CD8-positive, alpha-beta memory T cell (primary cell): ENCODE data around the gene DDHD1. TPM values are rescaled to one million over a fixed set of nuclear protein-coding genes. Genes with fewer than 3 reads are reported as not detected.

Source experiments
- CTCF ChIA-PET: fragments of 350-600 bp; sonication (Branson Sonifier 250); formaldehyde crosslinking; loops from one replicate; lab custom pipeline; 2021; ENCODE audit warnings: antibody characterized with exemption; lab: Charles Lee
- POLR2A ChIA-PET: fragments of 350-600 bp; sonication (Branson Sonifier 250); formaldehyde crosslinking; loops from one replicate; lab custom pipeline; 2021; ENCODE audit warnings: antibody characterized with exemption; lab: Charles Lee
- DNase-seq, 5 donors: peaks; one replicate each; pipeline versions ENCODE4 v3.0.0 to v3.0.0-alpha.2; 2020 to 2022; ENCODE audit warnings: mixed read lengths in 1 of 5
- H3K27ac ChIP-seq: one replicate; pipeline ENCODE4 v1.7.0; 2013; ENCODE audit warnings: low read depth, mild to moderate bottlenecking, low read length, moderate library complexity
- H3K27me3 ChIP-seq: 2 replicates; pipeline ENCODE4 v1.7.0; 2013; ENCODE audit warnings: low read length, mild to moderate bottlenecking; ENCODE audit not compliant: insufficient read depth, poor library complexity, severe bottlenecking
- H3K36me3 ChIP-seq: 2 replicates; pipeline ENCODE4 v1.7.0; 2013; ENCODE audit warnings: mild to moderate bottlenecking, low read length, moderate library complexity; ENCODE audit not compliant: insufficient read depth
- H3K4me1 ChIP-seq: 2 replicates; pipeline ENCODE4 v1.7.0; 2013; ENCODE audit warnings: mild to moderate bottlenecking, low read length, moderate library complexity; ENCODE audit not compliant: insufficient read depth
- H3K4me3 ChIP-seq: 2 replicates; pipeline ENCODE4 v1.7.0; 2013; ENCODE audit warnings: mild to moderate bottlenecking, low read length
- H3K9me3 ChIP-seq: 2 replicates; pipeline ENCODE4 v1.7.0; 2013; ENCODE audit warnings: mild to moderate bottlenecking, low read length
- H3K27ac Mint-ChIP-seq, 8 donors: one replicate each; pipeline ENCODE4 v1.8.0; 2020 to 2021; ENCODE audit warnings: mixed read lengths in 8 of 8, mild to moderate bottlenecking in 6 of 8, inconsistent platforms in 3 of 8, moderate library complexity in 3 of 8
- H3K27me3 Mint-ChIP-seq, 2 donors: one replicate each; pipeline ENCODE4 v1.8.0; 2020 to 2021; ENCODE audit warnings: mixed read lengths in 2 of 2, mild to moderate bottlenecking in 1 of 2, moderate library complexity in 1 of 2
- H3K36me3 Mint-ChIP-seq, 3 donors: one replicate each; pipeline ENCODE4 v1.8.0; 2020 to 2021; ENCODE audit warnings: mixed read lengths in 3 of 3, inconsistent platforms in 1 of 3, mild to moderate bottlenecking in 1 of 3
- H3K4me1 Mint-ChIP-seq, 3 donors: one replicate each; pipeline ENCODE4 v1.8.0; 2020 to 2021; ENCODE audit warnings: mixed read lengths in 3 of 3, inconsistent platforms in 1 of 3, mild to moderate bottlenecking in 1 of 3
- H3K4me3 Mint-ChIP-seq, 7 donors: one replicate each; pipeline ENCODE4 v1.8.0; 2020 to 2021; ENCODE audit warnings: mixed read lengths in 7 of 7, mild to moderate bottlenecking in 6 of 7, moderate library complexity in 4 of 7, inconsistent platforms in 2 of 7
- H3K9me3 Mint-ChIP-seq, 5 donors: one replicate each; pipeline ENCODE4 v1.8.0; 2020 to 2022; ENCODE audit warnings: mixed read lengths in 5 of 5, mild to moderate bottlenecking in 3 of 5, moderate library complexity in 2 of 5, inconsistent platforms in 1 of 5
- polyA plus RNA-seq: library from polyadenylated mRNA; unstranded; fragments of 300-500 nt; fragmentation: Illumina TruSeq; gene quantifications from one replicate; pipeline ENCODE4 v1.2.3, GENCODE V29; 2021
- total RNA-seq, 2 experiments: library from RNA; stranded (reverse); gene quantifications; one replicate each; pipeline ENCODE4 v1.2.3, GENCODE V29; 2021

The DDHD1 gene
- total and polyA plus RNA-seq, 3 experiments from 2014 or later: 7.6 to 53.8 (median 51.8) TPM

DNA sequence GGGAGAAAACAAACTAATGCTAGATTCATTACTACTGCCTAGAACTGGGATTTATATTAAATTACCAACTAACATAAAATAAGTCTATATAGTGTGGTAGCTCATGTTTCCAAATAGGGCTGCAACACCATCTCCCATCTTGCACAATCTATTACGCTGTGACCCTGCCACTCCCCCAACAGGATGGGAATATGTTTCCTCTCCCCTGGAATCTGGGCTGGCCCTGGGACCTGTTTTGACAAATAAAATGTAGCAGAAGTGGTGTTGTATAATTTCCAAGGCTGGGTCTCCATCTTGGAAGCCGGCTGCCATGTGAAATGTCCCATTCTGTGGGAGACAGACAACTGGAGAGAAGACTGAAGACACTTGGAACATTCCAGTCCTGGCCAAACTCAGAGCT is 156.6 kb downstream of the DDHD1 start:
- no peak overlapping the region for H3K27ac ChIP-seq
- H3K36me3 ChIP-seq: no peaks in the 10 kb centered on the region
- H3K27me3 ChIP-seq: no peaks in the 10 kb centered on the region
- H3K27me3 Mint-ChIP-seq: peaks cover 6 to 35% of the 10 kb centered on the region in 2 donors
- peaks cover 0 to 2% (median 0%) of the 10 kb centered on the region in 5 donors for H3K9me3 Mint-ChIP-seq
- no peak overlapping the region for H3K27ac Mint-ChIP-seq
- DNase-seq: no peak
- H3K4me1 Mint-ChIP-seq: no peaks in the 10 kb centered on the region
- H3K9me3 ChIP-seq: no peaks in the 10 kb centered on the region
- ChIA-PET POLR2A (no interaction called here), CTCF (no interaction called here)
- no peak overlapping the region for H3K4me3 ChIP-seq
- no peak overlapping the region for H3K4me3 Mint-ChIP-seq
- peaks cover 0 to 4% (median 4%) of the 10 kb centered on the region in 3 donors for H3K36me3 Mint-ChIP-seq
- no peaks in the 10 kb centered on the region for H3K4me1 ChIP-seq

DNA sequence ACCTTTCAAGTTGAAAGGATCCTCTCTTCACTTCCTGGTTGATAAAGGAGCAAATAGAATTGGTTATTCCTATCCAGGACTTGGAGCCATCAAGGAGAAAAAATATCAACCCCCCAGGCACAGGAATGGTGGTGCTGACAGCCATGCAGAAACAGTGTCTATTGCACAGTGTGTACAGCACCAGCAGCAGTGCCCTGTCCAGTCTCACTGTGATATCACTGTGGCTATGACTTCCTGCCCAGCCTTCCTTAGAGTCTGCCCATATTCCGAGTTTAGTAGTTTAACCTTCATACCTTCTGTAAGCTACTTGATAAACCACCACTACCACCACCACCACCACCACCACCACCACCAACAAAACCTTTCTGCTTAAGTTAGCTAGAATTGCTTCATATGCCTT is 157.1 kb downstream of the DDHD1 start:
- H3K27me3 Mint-ChIP-seq: peaks cover 6 to 40% of the 10 kb centered on the region in 2 donors
- H3K4me3 ChIP-seq: no peak overlapping the region
- H3K36me3 ChIP-seq: no peaks in the 10 kb centered on the region
- H3K4me1 ChIP-seq: no peaks in the 10 kb centered on the region
- H3K4me1 Mint-ChIP-seq: no peaks in the 10 kb centered on the region
- H3K36me3 Mint-ChIP-seq: peaks cover 0 to 4% (median 4%) of the 10 kb centered on the region in 3 donors
- ChIA-PET POLR2A (no interaction called here), CTCF (no interaction called here)
- no peaks in the 10 kb centered on the region for H3K9me3 ChIP-seq
- DNase-seq: no peak
- H3K27me3 ChIP-seq: no peaks in the 10 kb centered on the region
- H3K4me3 Mint-ChIP-seq: no peak overlapping the region
- peaks cover 0 to 2% (median 0%) of the 10 kb centered on the region in 5 donors for H3K9me3 Mint-ChIP-seq
- H3K27ac ChIP-seq: no peak overlapping the region
- no peak overlapping the region for H3K27ac Mint-ChIP-seq

DNA sequence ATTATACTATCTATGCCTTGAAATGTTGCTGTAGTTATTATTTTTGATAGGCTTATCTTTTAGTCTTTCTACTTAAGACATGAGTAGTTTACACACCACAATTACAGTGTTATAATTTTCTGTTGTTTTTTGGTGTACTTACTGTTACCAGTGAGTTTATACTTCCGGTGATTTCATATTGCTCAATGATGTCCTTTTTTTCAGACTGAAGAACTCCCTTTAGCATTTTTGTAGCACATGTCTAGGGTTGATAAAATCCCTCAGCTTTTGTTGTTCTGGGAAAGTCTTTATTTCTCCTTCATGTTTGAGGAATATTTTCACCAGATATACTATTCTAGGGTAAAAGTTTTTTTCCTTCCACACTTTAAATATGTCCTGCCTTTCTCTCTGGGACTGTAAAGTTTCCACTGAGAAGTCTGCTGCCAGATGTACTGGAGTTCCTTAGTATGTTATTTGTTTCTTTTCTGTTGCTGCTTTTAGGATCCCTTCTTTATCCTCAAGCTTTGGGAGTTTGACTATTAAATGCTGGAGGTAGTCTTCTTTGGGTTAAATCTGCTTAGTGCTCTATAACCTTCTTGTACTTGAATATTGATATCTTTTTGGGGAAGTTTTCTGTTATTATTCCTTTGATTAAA is 160.8 kb downstream of the DDHD1 start:
- no peak overlapping the region for H3K4me3 Mint-ChIP-seq
- H3K4me1 Mint-ChIP-seq: no peaks in the 10 kb centered on the region
- Histone ChIP-seq H3K4me3 (no peak overlapping the region), H3K27ac (no peak overlapping the region), H3K9me3 (no peaks in the 10 kb centered on the region), H3K4me1 (no peaks in the 10 kb centered on the region), H3K27me3 (no peaks in the 10 kb centered on the region), H3K36me3 (no peaks in the 10 kb centered on the region)
- H3K27ac Mint-ChIP-seq: no peak overlapping the region
- no peak for DNase-seq
- peaks cover 0 to 4% (median 4%) of the 10 kb centered on the region in 3 donors for H3K36me3 Mint-ChIP-seq
- CTCF ChIA-PET: no interaction called here
- POLR2A ChIA-PET: no interaction called here
- no peaks in the 10 kb centered on the region for H3K9me3 Mint-ChIP-seq
- peaks cover 5 to 31% of the 10 kb centered on the region in 2 donors for H3K27me3 Mint-ChIP-seq

DNA sequence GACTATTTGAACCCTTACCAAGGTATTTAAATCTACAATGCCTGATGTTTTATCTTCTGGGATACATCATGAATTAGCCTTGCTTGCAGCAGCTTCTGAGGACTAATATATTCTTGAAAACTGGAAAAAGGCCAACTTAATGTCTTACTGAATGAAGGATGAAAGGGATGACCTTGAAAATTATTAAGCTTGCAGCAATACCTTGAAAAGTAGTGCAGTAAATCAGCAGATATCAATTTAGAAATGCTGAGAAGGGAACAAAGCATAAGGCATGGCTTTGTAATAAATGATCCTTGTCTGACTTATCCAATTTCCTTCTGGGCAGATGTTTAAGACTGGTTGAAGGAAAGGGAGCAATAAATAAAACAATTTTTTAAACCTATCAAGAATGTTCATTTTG is 165.0 kb downstream of the DDHD1 start:
- CTCF ChIA-PET: no interaction called here
- H3K9me3 ChIP-seq: no peaks in the 10 kb centered on the region
- H3K27me3 Mint-ChIP-seq: peaks cover 6 to 19% of the 10 kb centered on the region in 2 donors
- POLR2A ChIA-PET: no interaction called here
- no peak overlapping the region for H3K27ac Mint-ChIP-seq
- H3K4me3 Mint-ChIP-seq: no peak overlapping the region
- H3K27me3 ChIP-seq: peaks cover 4% of the 10 kb centered on the region
- H3K4me1 ChIP-seq: no peaks in the 10 kb centered on the region
- no peaks in the 10 kb centered on the region for H3K9me3 Mint-ChIP-seq
- no peak overlapping the region for H3K4me3 ChIP-seq
- no peaks in the 10 kb centered on the region for H3K36me3 ChIP-seq
- H3K4me1 Mint-ChIP-seq: no peaks in the 10 kb centered on the region
- H3K27ac ChIP-seq: no peak overlapping the region
- H3K36me3 Mint-ChIP-seq: no peaks in the 10 kb centered on the region
- no peak for DNase-seq

DNA sequence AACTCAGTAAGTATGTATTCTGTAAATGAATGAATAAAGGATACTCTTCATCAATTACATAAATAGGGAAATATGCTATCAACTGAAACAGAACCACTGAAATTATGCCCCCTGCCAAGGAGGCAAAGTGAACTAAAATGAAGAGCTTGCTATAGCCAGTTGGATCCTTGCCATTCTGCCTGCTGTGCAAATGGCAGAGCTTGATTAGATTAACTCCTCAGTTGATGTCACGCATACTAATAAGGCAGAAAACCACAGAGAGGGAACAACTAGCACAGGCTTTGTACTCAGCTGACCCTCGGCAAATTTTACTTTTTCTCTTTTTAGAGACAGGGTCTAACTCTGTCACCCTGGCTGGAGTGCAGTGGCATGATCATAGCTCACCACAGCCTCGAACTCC is 165.6 kb downstream of the DDHD1 start:
- CTCF ChIA-PET: no interaction called here
- no peaks in the 10 kb centered on the region for H3K9me3 Mint-ChIP-seq
- no peaks in the 10 kb centered on the region for H3K4me1 Mint-ChIP-seq
- no peak for DNase-seq
- H3K36me3 Mint-ChIP-seq: no peaks in the 10 kb centered on the region
- no peak overlapping the region for H3K4me3 Mint-ChIP-seq
- no peaks in the 10 kb centered on the region for H3K9me3 ChIP-seq
- peaks cover 4 to 13% of the 10 kb centered on the region in 2 donors for H3K27me3 Mint-ChIP-seq
- H3K4me3 ChIP-seq: no peak overlapping the region
- POLR2A ChIA-PET: interaction anchor here (0.6 kb wide), 1 partner anchor 187 kb away, joined by 3 read pairs; no protein-coding TSS in a partner anchor
- no peaks in the 10 kb centered on the region for H3K4me1 ChIP-seq
- H3K27me3 ChIP-seq: peaks cover 4% of the 10 kb centered on the region
- no peaks in the 10 kb centered on the region for H3K36me3 ChIP-seq
- H3K27ac ChIP-seq: no peak overlapping the region
- H3K27ac Mint-ChIP-seq: no peak overlapping the region

DNA sequence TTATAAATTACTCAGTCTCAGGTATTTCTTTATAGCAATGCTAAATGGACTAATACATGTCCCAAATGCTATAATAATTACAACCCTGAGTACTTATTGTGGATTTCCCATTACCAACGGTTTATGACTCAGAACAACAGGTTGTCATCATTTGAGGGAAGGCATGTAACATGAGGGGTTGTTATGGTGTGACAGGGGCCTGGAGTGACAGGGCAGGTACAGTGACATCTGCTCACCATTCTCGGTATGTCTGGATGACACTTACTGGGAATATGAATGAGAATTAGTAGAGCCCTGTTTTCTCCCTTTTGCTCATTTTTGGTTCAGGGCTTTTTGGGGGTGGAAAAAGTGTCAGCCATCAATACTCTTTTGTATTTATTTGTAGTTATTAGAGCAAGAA is 166.1 kb downstream of the DDHD1 start:
- Histone ChIP-seq H3K27ac (no peak overlapping the region), H3K9me3 (no peaks in the 10 kb centered on the region), H3K36me3 (no peaks in the 10 kb centered on the region), H3K4me3 (no peak overlapping the region), H3K27me3 (peaks cover 4% of the 10 kb centered on the region), H3K4me1 (no peaks in the 10 kb centered on the region)
- Mint-ChIP-seq H3K9me3 (no peaks in the 10 kb centered on the region), H3K27ac (no peak overlapping the region), H3K27me3 (peaks cover 4 to 9% of the 10 kb centered on the region in 2 donors), H3K4me1 (no peaks in the 10 kb centered on the region), H3K36me3 (no peaks in the 10 kb centered on the region), H3K4me3 (no peak overlapping the region)
- ChIA-PET POLR2A (interaction anchor here (0.6 kb wide), 1 partner anchor 186 kb away, joined by 3 read pairs; no protein-coding TSS in a partner anchor), CTCF (no interaction called here)
- DNase-seq: no peak

Other genes with a start within 250 kb of the DDHD1 start
- 1 to 10 TPM in 1 of 2 experiments, under 1 TPM in 1; 0.93 to 1.7 TPM for gene FERMT2, start 202.3 kb downstream of the DDHD1 start, total RNA-seq
- gene FERMT2, start 202.3 kb downstream of the DDHD1 start, polyA plus RNA-seq: 0.51 TPM